ENCODE data around the gene TBC1D22A. TPM values are rescaled to one million over a fixed set of nuclear protein-coding genes. Genes with fewer than 3 reads are reported as not detected.

Gene TBC1D22A
- total and polyA plus RNA-seq, 9 of the 15 experiments (the other 6 are each of a cell fraction or from before 2014, with no cell fraction given): 0.20 to 11.5 (median 5.2) TPM

DNA sequence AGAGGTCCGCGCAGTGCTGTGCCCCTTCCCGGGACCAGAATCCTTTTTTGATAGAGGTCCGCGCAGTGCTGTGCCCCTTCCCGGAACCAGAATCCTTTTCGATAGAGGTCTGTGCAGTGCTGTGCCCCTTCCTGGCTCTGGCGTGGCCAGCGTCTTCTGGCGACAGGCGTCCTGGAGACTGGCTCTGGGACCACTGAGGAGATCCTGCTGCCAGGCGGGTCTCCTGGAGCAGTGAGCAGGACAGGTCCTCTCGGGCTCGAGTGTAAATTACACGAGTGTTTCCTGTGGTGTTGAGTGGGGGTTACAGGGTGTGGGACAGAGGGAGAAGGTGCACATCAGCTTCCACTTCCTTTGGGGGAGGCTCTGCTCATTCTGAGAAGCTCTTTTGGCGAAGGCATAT lies 98.1 kb downstream of the TBC1D22A start (continued):
- TF ChIP-seq, protein P1, sequence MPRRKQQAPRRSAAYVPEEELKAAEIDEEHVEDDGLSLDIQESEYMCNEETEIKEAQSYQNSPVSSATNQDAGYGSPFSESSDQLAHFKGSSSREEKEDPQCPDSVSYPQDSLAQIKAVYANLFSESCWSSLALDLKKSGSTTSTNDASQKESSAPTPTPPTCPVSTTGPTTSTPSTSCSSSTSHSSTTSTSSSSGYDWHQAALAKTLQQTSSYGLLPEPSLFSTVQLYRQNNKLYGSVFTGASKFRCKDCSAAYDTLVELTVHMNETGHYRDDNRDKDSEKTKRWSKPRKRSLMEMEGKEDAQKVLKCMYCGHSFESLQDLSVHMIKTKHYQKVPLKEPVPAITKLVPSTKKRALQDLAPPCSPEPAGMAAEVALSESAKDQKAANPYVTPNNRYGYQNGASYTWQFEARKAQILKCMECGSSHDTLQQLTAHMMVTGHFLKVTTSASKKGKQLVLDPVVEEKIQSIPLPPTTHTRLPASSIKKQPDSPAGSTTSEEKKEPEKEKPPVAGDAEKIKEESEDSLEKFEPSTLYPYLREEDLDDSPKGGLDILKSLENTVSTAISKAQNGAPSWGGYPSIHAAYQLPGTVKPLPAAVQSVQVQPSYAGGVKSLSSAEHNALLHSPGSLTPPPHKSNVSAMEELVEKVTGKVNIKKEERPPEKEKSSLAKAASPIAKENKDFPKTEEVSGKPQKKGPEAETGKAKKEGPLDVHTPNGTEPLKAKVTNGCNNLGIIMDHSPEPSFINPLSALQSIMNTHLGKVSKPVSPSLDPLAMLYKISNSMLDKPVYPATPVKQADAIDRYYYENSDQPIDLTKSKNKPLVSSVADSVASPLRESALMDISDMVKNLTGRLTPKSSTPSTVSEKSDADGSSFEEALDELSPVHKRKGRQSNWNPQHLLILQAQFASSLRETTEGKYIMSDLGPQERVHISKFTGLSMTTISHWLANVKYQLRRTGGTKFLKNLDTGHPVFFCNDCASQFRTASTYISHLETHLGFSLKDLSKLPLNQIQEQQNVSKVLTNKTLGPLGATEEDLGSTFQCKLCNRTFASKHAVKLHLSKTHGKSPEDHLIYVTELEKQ (CRISPR knock-in tag; IDR thresholded peaks at IDR 0.05): no peak
- TF ChIP-seq, protein P2, sequence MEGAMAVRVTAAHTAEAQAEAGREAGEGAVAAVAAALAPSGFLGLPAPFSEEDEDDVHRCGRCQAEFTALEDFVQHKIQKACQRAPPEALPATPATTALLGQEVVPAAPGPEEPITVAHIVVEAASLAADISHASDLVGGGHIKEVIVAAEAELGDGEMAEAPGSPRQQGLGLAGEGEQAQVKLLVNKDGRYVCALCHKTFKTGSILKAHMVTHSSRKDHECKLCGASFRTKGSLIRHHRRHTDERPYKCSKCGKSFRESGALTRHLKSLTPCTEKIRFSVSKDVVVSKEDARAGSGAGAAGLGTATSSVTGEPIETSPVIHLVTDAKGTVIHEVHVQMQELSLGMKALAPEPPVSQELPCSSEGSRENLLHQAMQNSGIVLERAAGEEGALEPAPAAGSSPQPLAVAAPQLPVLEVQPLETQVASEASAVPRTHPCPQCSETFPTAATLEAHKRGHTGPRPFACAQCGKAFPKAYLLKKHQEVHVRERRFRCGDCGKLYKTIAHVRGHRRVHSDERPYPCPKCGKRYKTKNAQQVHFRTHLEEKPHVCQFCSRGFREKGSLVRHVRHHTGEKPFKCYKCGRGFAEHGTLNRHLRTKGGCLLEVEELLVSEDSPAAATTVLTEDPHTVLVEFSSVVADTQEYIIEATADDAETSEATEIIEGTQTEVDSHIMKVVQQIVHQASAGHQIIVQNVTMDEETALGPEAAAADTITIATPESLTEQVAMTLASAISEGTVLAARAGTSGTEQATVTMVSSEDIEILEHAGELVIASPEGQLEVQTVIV (CRISPR knock-in tag; IDR thresholded peaks at IDR 0.05; ENCODE audit: borderline replicate concordance): no peak
- TF ChIP-seq PTBP1 (IDR thresholded peaks at IDR 0.05; ENCODE audit: low read depth, low read length) (no peak), CHD1 (IDR thresholded peaks at IDR 0.05; ENCODE audit: low read length) (no peak), ZNF717 (CRISPR knock-in tag; IDR thresholded peaks at IDR 0.05) (no peak), MAFK (IDR thresholded peaks at IDR 0.05; ENCODE audit: low read length) (no peak), EZH2 (IDR thresholded peaks at IDR 0.05; ENCODE audit: borderline replicate concordance, low read depth, low read length) (no peak), ZBTB17 (CRISPR knock-in tag; IDR thresholded peaks at IDR 0.05) (no peak), ZNF324 (CRISPR knock-in tag; IDR thresholded peaks at IDR 0.05) (no peak), ZNF57 (CRISPR knock-in tag; IDR thresholded peaks at IDR 0.05) (no peak), ZZZ3 (IDR thresholded peaks at IDR 0.05) (no peak), ZBTB12 (CRISPR knock-in tag; IDR thresholded peaks at IDR 0.05) (no peak), ZNF584 (CRISPR knock-in tag; IDR thresholded peaks at IDR 0.05; ENCODE audit: low read depth) (no peak)

Measured in K562 (cell line).